NCI-H2107 treated with DMSO at 0.1 percent for 48 hours (cell line): ENCODE measurements around the gene KRT79.
"Not testable (repeated sequence)": the region's sequence is repeated elsewhere in the genome, so short reads cannot be mapped to it uniquely, and the experiment has no call there.

ENCODE experiments used
- DNase-seq: peaks from one replicate; lab custom pipeline; 2025; ENCODE audit not compliant: unreplicated experiment; lab: John Stamatoyannopoulos, UW

Gene KRT79

GRCh38 chr12:52807544-52808470, 26.3 kb downstream of the KRT79 start:
- no peak for DNase-seq

- DNase-seq = no peak
Observed at GRCh38 chr12:52806821-52807543, 27.1 kb downstream of the KRT79 start.

- no peak for DNase-seq
Observed at GRCh38 chr12:52806169-52806811, 27.8 kb downstream of the KRT79 start.

DNA sequence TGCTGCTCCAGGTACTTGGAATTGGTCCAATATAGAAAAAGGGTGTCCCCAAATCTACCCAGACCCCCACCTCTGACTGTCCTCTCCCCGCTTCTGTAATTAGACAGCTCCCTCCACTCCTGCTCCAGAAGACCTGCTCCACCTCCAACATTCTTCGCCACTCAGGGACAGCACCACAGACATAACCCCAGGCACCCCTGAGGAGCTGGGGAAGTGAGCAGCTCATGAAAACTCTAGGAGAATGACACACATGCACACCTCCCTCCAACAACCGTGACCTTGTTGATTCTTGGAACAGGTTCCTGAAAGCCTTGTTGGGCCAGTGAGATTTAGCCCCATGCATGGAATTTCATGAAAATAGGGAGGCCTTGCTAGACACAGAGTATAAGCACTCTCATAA, 28.4 kb downstream of the KRT79 start:
- no peak for DNase-seq

DNA sequence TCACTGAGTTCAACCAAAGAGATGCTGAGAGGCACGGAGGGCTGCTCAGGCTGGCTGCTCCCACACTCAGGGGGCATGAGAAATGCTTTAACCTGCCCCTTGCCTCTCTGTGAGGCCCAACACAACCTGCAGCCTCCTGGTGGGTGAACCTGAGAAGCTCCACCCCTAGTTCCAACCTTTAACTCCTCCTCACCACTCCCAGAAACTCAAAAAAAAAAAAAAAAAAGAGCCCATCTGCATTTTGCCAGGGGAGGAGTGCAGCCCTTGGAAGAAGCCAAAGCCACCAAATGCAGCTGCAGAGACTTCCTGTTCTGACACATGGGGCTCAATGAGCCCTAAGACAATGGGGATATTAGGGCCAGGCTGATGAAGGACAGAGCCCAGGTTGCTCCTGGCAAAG, 29.1 kb downstream of the KRT79 start:
- DNase-seq = no peak

- no peak for DNase-seq
Observed at GRCh38 chr12:52802442-52802841, 31.7 kb downstream of the KRT79 start.

- DNase-seq = no peak
Observed at GRCh38 chr12:52801773-52802172, 32.3 kb downstream of the KRT79 start.

DNA sequence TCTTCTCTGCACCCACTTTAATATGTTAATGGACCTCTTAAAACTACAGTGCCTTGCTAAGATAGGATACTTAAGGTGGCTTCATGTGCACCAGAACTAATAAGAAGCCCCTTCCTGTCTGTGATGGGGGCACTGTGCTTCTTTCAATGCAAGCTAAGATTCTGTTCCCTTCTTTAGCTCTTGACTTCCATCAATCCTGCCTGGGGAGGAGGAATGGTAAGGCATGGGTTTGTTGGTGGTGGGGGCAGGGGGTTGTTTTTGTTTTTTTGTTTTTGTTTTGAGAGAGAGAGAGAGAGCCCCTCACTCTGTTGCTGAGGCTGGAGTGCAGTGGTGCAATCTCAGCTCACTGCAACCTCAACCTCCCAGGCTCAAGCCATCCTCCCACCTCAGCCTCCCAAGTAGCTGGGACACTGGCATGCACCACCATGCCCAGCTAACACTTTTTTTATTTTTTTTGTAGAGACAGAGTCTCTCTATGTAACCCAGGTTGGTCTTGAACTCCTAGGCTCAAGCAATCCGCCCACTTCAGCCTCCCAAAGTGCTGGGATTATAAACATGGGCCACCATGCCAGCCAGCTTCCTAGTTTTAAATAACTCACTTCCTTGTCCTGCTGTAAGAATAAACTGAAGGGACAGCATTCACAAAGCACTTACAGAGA, 33.7 kb downstream of the KRT79 start:
- DNase-seq = no peak

- no peak for DNase-seq
Observed at GRCh38 chr12:52799505-52800211, 34.5 kb downstream of the KRT79 start.

DNA sequence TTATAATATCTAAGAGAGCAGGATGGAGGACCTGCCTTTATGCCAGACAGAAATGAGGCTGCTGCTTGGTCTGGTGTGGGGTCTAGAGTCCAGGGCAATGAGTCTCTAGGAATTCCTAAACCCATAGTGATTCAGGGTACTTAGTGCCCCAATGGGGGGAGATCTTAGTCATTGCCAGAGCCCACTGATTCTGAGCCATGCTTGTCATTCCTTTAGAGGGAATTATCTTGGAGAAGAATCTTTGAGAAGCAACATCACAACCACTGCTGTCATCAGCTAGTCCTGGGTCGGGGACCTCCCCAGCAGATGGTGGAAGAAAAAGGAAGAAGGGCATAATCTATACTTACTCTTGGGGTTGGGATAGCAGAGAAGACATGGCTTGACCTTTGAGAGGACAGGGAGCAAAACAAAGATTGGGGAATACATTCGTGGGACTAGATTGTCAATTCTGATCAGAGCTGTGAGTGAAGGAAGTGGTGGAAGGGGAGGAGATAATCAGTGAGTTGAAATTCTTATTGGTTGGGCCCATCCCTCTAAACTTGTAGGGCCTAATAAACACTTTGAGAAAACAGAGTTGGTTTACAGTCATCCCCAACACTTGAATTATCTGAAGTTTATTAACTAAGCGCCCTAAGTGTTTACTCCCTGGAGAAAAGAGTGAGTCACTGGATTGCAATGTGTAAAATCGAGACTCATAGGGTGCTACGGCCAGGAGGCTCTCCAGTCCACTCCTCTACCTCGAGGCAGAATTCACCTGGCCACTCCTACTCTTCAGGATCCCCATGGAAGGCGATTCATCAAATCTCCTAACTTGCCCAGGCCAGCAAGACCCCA, 35.2 kb downstream of the KRT79 start:
- DNase-seq = no peak

DNA sequence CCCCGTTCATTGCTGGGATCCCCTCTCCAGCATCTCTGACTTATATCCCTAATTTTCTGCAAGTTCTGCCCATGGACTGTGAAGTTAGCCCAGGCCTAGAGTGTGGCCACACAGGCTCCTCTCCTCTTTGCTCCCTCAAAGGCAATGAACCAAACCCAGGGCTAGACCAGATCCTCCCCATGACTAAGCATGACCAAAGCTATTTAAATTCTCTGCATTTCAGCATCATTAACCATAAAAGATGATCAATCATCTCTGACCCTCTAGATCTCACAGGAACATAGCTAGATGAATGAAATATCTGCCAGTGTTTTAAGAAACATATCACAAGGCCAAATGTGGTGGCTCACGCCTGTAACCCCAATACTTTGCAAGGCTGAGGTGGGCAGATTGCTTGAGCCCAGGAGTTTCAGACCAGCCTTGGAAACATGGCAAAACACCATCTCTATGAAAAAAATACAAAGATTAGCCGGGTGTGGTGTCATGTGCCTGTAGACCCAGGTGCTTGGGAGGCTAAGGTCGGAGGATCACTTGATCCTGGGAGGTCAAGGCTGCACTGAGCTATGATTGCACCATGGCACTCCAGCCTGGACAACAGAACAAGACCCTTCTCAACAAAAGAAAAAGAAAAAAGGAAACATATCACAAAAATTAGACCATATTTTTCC, 36.0 kb downstream of the KRT79 start:
- no peak for DNase-seq

- DNase-seq = no peak
Observed at GRCh38 chr12:52797529-52797894, 36.6 kb downstream of the KRT79 start.

GRCh38 chr12:52796839-52797528, 37.1 kb downstream of the KRT79 start:
- no peak for DNase-seq

DNA sequence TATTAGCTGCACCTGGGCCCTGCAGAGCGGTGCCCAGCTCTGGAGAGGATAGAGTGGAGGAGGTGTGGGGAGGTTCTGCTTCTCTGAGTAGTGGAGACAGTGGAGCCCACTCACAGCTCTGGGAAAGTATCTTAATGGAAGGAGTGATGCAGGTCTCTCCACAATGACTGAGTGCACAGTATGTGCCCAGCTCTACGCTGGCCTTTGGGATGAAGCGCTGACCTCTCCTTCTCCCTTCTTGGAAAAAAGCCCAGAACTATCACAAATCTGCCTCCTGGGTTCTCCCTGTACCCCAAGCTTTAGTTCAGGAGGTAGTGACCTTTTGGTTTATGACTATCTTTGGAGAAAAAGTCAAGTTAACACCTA, 37.7 kb downstream of the KRT79 start:
- DNase-seq = no peak

DNA sequence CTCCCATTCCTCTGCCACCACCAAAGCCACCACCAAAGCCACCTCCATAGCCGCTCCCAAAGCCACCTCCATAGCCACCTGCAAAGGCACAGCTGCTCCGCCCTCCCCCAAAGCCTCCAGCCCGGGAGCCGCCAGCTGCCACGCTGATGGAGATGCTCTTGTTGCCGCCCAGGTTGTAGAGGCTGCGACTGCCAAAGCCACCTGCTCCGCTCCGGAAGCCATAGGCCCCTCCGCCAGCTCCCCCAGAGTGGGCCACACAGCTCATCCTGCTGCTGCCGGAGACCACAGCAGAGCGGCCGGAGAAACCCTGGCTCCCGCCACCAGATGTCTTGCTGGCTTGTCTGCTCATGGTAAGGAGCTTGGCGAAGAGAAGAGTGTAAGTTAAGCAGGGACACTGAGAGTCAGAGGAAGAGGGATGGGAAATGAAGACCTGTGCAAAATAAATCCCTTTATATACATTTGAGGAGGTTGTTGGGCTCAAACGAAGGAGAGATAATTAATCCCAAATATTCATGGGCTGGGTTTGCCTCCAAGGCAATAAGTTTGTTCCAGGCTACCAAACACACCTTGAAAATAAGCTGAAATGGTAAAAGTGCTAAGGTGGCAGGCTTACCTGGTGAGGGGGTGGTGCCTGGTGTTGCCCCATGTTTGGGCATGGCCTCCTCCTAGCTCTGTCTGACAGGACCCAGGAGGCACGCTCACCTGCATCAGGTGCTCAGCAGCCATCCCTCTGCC, 38.2 kb downstream of the KRT79 start, which contains the start of gene KRT3:
TSS of gene KRT3 (minus strand) at position 424 of the 735 bp plus-strand sequence. CDS start at position 349, 75 bp downstream.
- no peak for DNase-seq

DNA sequence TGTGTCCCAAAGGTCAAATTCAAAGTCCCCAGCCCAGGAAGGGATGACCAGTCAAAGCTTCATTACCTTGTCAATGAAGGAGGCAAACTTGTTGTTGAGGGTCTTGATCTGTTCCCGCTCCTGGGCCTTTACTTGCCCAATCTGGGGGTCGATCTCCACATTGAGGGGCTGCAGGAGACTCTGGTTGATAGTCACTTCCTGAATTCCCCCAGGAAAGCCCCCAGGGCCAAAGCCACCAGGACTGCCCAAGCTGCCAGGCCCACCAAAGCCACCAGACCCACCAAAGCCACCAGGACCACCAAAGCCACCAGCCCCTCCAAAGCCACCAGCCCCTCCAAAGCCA, 38.8 kb downstream of the KRT79 start:
- DNase-seq = not testable (repeated sequence)

GRCh38 chr12:52794479-52795331, 39.4 kb downstream of the KRT79 start:
- no peak for DNase-seq
